WTC11 (cell line): Measurements from ENCODE around the gene SPECC1L.
"Not testable (repeated sequence)": the region's sequence is repeated elsewhere in the genome, so short reads cannot be mapped to it uniquely, and the experiment has no call there.

ENCODE experiments used
- AFF4 ChIP-seq: sonication (generic); formaldehyde crosslinking; IDR thresholded peaks from 2 replicates; pipeline ENCODE4 v1.8.1; 2023; ENCODE audit warnings: mild to moderate bottlenecking, missing genetic modification reagents, borderline replicate concordance
- CREB1 ChIP-seq: sonication (generic); formaldehyde crosslinking; IDR thresholded peaks from 2 replicates; pipeline ENCODE4 v1.8.0; 2023; ENCODE audit warnings: mild to moderate bottlenecking, missing genetic modification reagents
- CTCF ChIP-seq: fragments of 200-600 bp; IDR thresholded peaks from 2 replicates; pipeline ENCODE4 v1.8.0; 2022; ENCODE audit warnings: antibody characterized with exemption
- ZNF317 ChIP-seq: sonication (generic); formaldehyde crosslinking; IDR thresholded peaks from 2 replicates; pipeline ENCODE4 v1.8.1; 2023; ENCODE audit warnings: low read depth, mild to moderate bottlenecking, moderate library complexity, missing genetic modification reagents, borderline replicate concordance

- not testable (repeated sequence) for TF ChIP-seq AFF4 (CRISPR knock-in tag); ZNF317 (CRISPR knock-in tag); CTCF; CREB1 (CRISPR knock-in tag)
Measured at GRCh38 chr22:24245584-24246561, 24.8 kb upstream of the SPECC1L start.
